ENCODE results near the gene RNF126.
"Not testable (repeated sequence)": the region's sequence is repeated elsewhere in the genome, so short reads cannot be mapped to it uniquely, and the experiment has no call there.

The RNF126 gene

GRCh38 chr19:609004-609346, 54.0 kb downstream of the RNF126 start:
- DNase-seq: no peak

GRCh38 chr19:608155-609003, 54.6 kb downstream of the RNF126 start:
- no peak for DNase-seq

GRCh38 chr19:607301-608154, 55.5 kb downstream of the RNF126 start:
- DNase-seq: no peak

GRCh38 chr19:605061-605971, 57.7 kb downstream of the RNF126 start:
- not testable (repeated sequence) for DNase-seq

- peak; percentile 35 for DNase-seq
These were observed 58.7 kb downstream of the RNF126 start for GRCh38 chr19:604355-604754.

- DNase-seq: not testable (repeated sequence)
These were observed 59.2 kb downstream of the RNF126 start for GRCh38 chr19:603779-604178.

GRCh38 chr19:603302-603639, 59.7 kb downstream of the RNF126 start:
- not testable (repeated sequence) for DNase-seq

GRCh38 chr19:602391-603301, 60.4 kb downstream of the RNF126 start:
- DNase-seq: no peak

- DNase-seq: no peak
These were observed 61.2 kb downstream of the RNF126 start for GRCh38 chr19:601790-602189.

GRCh38 chr19:601310-601709, 61.7 kb downstream of the RNF126 start:
- DNase-seq: no peak

Measured in NCI-H526 treated with DMSO at 0.1 percent for 48 hours (cell line).